GM21447 (cell line): ENCODE data around the gene TOMM20L.

Experiments
- ATAC-seq: cut with Tn5 transposase; IDR thresholded peaks from one replicate; pipeline ENCODE4 v1.9.1; 2021; ENCODE audit not compliant: unreplicated experiment

TOMM20L gene

GRCh38 chr14:58426670-58427280 lies 31.0 kb downstream of the TOMM20L start:
- peak; percentile 48 for ATAC-seq

GRCh38 chr14:58427281-58428117 lies 31.8 kb downstream of the TOMM20L start, which contains the start of the genes KIAA0586 and TIMM9:
Gene KIAA0586 (plus strand): TSS chr14:58427719. CDS start chr14:58428265, 546 bp downstream.
Gene TIMM9 (minus strand): TSS chr14:58427531. CDS start chr14:58411945, 15,586 bp downstream.
- peak; percentile 89 for ATAC-seq

GRCh38 chr14:58428118-58428683 lies 32.5 kb downstream of the TOMM20L start:
- no peak for ATAC-seq

DNA sequence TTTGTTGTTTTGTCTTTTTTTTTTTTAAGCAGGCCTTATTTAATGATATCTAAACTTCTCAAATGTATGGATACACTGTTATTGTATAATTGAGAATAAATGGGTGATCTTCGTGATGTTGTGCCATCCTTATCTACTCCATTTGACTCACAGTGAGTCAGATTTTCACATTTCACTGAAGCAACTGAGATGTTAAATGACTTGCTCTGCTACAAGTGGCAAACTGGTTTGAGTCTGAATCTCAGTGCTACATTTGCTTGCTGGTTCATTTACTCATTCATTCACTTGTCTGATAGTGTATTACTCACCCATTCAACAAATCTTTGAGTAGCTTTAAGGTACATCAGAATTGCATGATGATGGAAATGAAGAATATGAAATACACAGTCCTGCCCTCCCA lies 34.4 kb downstream of the TOMM20L start:
- ATAC-seq = no peak

GRCh38 chr14:58439476-58439875 lies 43.7 kb downstream of the TOMM20L start:
- no peak for ATAC-seq

DNA sequence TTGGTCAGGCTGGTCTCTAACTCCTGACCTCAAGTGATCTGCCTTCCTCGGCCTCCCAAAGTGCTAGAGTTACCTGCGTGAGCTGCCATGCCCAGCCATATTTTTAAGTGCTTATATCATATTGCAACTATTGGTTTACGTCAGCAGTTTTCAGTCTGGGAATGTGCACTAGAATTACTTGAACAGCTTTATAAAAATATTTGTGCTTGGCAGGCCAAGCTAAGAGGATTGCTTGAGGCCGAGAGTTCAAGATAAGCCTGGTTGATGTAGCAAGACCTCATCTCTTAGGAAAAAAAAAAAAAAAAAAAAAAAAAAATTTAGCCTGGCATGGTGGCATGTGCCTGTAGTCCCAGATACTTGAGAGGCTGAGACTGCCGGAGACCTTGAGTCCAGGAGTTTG lies 48.9 kb downstream of the TOMM20L start:
- ATAC-seq = no peak

- no peak for ATAC-seq
Observed at GRCh38 chr14:58455593-58456265, 60.0 kb downstream of the TOMM20L start.
